GM21529 (cell line): ENCODE results near the gene RFC3.
"Not testable (repeated sequence)": the region's sequence is repeated elsewhere in the genome, so short reads cannot be mapped to it uniquely, and the experiment has no call there.

Source experiments
- ATAC-seq: cut with Tn5 transposase; IDR thresholded peaks from one replicate; pipeline ENCODE4 v1.9.1; 2021; ENCODE audit not compliant: unreplicated experiment

RFC3 gene

GRCh38 chr13:33817901-33818706 lies at the start of gene RFC3:
Gene RFC3, plus strand, starts transcription at chr13:33818149. Its CDS starts 30 bp downstream, at chr13:33818179.
- peak; percentile 94 for ATAC-seq

DNA sequence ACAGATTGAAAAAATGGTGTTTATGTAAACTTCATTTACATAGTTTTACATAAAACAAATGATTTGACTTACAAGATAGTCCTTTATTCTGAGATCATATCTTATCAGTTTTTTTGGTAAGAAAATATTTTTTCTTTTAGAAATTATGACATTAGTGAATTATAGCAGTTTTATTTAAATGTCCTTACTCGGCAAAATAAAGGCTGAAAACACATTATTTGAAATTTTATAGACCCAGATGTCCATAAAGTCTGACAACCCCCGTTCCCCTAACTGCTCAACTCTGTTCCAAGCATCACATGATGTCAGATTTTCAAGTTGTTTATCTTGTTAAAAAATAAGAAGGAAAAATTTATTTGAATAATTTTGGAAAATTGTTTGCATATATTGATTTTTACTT lies 46.7 kb upstream of the RFC3 start:
- no peak for ATAC-seq

DNA sequence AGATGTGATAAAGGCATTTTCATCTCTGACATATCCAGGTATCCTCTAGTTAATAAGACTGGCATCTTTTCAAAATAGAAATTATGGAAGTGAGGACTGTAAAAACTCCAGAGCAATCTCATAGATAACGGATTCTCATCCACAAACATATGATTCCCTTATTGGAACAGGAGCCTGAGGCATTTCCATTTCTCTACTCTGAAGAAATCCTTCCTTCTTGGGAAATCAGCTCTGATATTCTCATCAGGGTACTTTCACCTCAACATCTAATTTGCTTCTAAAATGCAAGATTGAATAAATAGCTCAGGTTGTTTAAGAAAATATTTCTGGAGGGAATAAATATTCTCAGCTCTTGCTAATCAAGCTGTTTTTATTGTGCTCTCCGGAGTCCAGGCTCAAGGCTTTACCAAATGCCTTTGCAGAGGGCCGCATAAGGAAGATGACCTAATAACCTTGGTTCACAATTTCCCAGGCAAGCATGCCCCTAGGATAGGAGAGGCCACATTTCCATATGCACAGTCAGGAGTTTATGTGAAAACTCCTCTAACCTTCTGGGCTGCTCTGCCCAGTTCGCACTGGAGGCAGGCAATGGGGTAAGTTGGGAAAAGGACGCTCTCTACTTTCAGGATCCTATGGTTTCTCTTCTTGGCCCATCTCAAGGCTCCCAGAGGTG lies 44.0 kb upstream of the RFC3 start:
- no peak for ATAC-seq

- ATAC-seq = no peak
Measured at GRCh38 chr13:33775339-33776108, 42.4 kb upstream of the RFC3 start.

GRCh38 chr13:33776239-33776881 lies 41.6 kb upstream of the RFC3 start:
- no peak for ATAC-seq

DNA sequence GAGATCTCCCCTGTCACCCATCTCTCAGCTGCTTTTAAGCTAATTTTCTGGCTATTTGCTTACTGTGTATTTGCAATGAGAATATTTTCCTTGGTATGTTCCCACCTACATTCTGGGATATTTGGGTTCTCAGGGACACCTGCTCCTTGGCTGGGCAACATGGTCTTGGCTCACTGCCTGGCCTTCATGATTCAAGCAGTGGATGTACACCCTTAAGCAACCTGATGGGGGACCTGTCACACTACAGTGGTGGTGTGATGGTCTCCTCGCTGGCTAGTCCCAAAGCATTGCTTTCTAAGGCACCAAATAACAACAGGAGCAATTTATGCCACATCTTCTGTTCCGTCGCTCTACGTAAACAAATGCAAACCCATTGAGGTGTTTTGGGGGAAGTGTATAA lies 35.3 kb upstream of the RFC3 start:
- ATAC-seq = no peak

DNA sequence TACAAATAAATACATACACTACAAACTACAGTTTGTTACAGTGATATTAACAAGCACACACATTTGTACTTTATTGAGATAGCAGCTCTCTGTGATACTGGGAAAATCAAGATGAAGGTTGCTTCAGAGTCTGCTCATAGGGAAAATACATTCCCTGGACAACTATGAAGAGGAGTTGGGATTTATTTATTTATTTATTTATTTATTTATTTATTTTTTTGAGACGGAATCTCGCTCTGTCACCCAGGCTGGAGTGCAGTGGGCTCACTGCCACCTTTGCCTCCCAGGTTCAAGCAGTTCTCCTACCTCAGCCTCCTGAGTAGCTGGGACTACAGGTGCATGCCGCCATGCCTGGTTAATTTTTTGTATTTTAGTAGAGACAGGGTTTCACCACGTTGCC lies 34.7 kb upstream of the RFC3 start:
- ATAC-seq = not testable (repeated sequence)

- ATAC-seq = no peak
Measured at GRCh38 chr13:33784738-33785137, 33.2 kb upstream of the RFC3 start.

GRCh38 chr13:33785384-33785783 lies 32.6 kb upstream of the RFC3 start:
- ATAC-seq = no peak

- ATAC-seq = peak; percentile 75
Measured at GRCh38 chr13:33787051-33787591, 30.8 kb upstream of the RFC3 start.

DNA sequence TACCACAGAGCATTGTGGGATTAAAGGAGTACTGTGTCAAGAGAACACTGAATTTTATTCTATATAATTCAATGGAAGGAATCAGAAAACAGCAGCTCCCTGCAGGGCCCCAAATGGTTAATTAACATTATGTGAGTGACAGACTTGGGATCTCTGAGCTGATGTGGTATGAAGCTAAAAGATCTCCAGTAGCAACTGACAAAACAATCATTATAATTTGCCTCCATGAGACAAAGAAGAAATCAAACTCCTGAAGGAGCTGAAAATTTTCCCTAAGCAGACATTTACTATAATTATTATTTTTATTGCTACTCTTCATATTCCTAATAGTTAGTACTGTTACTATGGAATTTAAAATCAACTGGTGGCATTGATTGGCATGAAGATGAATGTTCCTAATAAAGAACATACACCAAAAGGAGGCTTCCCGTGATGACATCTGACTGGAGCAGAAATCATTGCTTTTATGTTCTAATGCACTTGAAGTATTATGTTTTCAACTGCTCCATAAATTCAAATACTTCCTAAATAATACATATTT lies 28.8 kb upstream of the RFC3 start:
- ATAC-seq = no peak

- no peak for ATAC-seq
Measured at GRCh38 chr13:33789739-33790138, 28.2 kb upstream of the RFC3 start.

DNA sequence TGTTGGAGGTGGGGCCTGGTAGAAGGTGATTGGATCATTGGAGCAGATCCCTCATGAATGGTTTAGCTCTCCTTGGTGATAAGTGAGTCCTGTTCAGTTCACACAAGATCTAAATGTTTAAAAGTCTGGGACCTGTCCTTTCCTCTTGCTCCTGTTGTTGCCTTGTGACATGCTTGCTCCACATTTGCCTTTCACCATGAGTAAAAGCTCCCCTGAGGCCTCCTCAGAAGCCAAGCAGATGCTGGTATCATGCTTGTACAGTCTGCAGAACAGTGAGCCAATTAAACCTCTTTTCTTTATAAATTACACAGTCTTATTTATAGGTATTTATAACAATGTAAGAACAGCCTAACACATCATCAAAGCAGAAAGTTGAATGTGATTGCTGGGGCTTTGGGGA lies 24.2 kb upstream of the RFC3 start:
- ATAC-seq = no peak

DNA sequence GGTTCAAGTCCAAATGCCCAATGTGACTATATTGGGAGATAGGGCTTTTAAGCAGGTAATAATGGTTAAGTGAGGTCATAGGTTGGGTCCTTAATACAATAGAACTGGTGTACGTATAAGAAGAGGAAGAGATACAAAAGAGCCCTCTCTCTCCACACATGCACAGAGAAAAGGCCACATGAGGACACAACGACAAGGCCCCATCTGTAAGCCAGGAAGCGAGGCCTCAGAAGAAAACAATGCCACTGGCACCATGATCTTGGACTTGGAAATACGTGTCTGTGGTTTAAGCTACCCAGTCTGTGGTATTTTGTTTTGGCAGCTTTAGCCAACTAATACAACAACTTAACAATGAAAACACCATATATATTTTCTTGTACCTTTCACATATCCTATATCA lies 23.4 kb upstream of the RFC3 start:
- no peak for ATAC-seq

DNA sequence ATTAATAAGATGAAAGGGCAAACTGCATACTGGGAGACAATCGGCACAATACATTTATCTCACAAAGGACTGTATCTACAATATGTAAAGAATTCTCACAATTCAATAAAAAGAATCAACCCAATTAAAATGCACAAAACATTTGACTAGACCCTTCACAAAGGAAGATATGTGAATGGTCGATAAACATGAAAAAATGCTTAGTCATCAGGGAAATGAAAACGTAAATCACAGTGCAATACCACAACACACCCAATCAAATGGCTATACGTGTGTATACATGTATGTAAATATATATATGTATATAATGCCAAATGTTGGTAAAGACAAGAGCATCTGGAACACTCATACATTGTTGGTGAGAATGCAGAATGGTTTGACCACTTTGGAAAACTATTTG lies 21.9 kb upstream of the RFC3 start:
- ATAC-seq = no peak

DNA sequence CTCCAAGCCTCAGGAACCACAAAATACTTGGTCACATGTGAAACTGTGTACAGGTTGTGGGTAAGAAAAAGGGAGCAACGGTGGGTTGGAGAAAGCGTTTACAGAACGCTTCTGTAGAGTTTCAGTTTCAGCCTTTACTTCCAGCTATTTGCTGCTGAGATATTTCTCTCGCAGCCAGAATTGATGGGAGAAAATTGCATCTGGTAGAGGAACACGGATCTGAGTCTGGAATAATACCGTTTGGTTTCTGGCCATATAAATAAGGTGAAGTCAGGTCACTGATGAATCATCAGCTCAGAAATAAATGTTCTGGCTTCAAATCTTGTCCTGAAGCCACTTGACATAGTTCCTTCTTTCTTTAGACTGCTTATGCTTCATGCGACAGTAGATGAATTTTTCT lies 20.3 kb upstream of the RFC3 start:
- peak; percentile 71 for ATAC-seq

- no peak for ATAC-seq
Measured at GRCh38 chr13:33798023-33798422, 19.9 kb upstream of the RFC3 start.

DNA sequence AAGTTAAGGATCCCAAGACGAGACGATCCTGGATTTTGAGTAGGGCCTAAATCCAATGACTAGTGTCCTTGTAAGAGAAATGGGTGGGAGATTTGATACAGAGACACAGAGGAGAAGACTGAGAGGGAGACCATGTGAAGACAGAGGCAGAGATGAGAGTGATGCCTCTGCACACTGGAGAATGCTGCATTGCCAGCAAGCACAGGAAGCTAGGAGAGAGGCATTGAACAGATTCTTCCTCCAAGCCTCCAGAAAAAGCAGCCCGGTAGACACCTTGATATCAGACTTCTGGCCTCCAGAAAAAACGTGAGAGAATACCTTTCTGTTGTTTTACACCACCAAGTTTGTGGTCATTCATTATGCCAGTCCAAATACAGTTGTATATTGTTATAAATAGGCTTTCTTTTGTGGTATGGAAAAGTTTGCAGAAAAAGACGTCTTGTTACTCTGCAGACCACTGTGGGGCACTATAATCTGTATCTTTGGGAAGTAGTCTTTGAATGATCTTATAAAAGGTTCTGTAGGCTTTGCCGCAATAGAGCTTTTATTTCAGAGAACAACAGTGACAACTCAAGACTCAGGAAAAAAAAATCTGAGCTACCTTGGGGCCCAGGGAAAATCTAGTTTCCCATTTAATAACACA lies 17.9 kb upstream of the RFC3 start:
- ATAC-seq = no peak

- no peak for ATAC-seq
Measured at GRCh38 chr13:33800646-33801186, 17.2 kb upstream of the RFC3 start.
